CD14-positive monocyte (primary cell): ENCODE results near the gene GLIPR1L1. TPM values are rescaled to one million over a fixed set of nuclear protein-coding genes. Genes with fewer than 3 reads are reported as not detected.

ENCODE experiments used
- DNase-seq, 3 donors: peaks; one replicate each; pipeline ENCODE4 v3.0.0-alpha.2; 2011 to 2022
- H2AFZ ChIP-seq: 2 replicates; pipeline ENCODE4 v1.6.0; 2012; ENCODE audit warnings: mild to moderate bottlenecking, low read depth, low read length, inconsistent platforms; ENCODE audit not compliant: insufficient read depth, poor library complexity, severe bottlenecking
- H3K27ac ChIP-seq, 2 donors: 1 replicate in 1 of 2; 2 replicates in 1 of 2; pipeline ENCODE4 v1.5.1; 2012 to 2013; ENCODE audit warnings: low read length in 2 of 2, control low read depth in 1 of 2, inconsistent platforms in 1 of 2, low read depth in 1 of 2, mild to moderate bottlenecking in 1 of 2
- H3K27me3 ChIP-seq, 2 donors: one replicate each; pipeline versions ENCODE4 v1.6.0 to v1.6.1; 2011 to 2013; ENCODE audit warnings: low read length in 2 of 2; ENCODE audit not compliant: control insufficient read depth in 2 of 2, insufficient read depth in 2 of 2
- H3K36me3 ChIP-seq, 2 donors: replicated peaks in 1 of 2; 1 replicate in 1 of 2; 2 replicates in 1 of 2; pipeline versions ENCODE4 v1.5.1 to v1.6.1; 2012 to 2013; ENCODE audit warnings: low read length in 2 of 2, control low read depth in 1 of 2, inconsistent platforms in 1 of 2, mild to moderate bottlenecking in 1 of 2; ENCODE audit not compliant: insufficient read depth in 2 of 2, control insufficient read depth in 1 of 2
- H3K4me1 ChIP-seq, 2 donors: 1 replicate in 1 of 2; 2 replicates in 1 of 2; pipeline versions ENCODE4 v1.5.1 to v1.6.1; 2012 to 2013; ENCODE audit warnings: low read length in 2 of 2, control low read depth in 1 of 2, inconsistent platforms in 1 of 2, mild to moderate bottlenecking in 1 of 2, moderate library complexity in 1 of 2; ENCODE audit not compliant: insufficient read depth in 2 of 2, control insufficient read depth in 1 of 2
- H3K4me2 ChIP-seq: replicated peaks from 2 replicates; pipeline ENCODE3; 2012; ENCODE audit warnings: low read length, moderate library complexity, mild to moderate bottlenecking; ENCODE audit not compliant: poor library complexity, severe bottlenecking; ENCODE audit errors: extremely low read depth
- H3K4me3 ChIP-seq, 3 experiments: fragments of 200-600 bp in 1 of 3; sonication (generic) in 1 of 3; replicated peaks in 1 of 3; 1 replicate in 2 of 3; 2 replicates in 1 of 3; pipeline ENCODE4 v1.5.1; 2011 to 2013; ENCODE audit warnings: low read length in 3 of 3, mild to moderate bottlenecking in 3 of 3, control low read depth in 2 of 3, low read depth in 2 of 3, inconsistent platforms in 1 of 3, moderate library complexity in 1 of 3
- H3K79me2 ChIP-seq: 2 replicates; pipeline ENCODE4 v1.6.0; 2012; ENCODE audit warnings: mild to moderate bottlenecking, control low read depth, inconsistent platforms, low read length, moderate library complexity; ENCODE audit not compliant: insufficient read depth
- H3K9ac ChIP-seq: 2 replicates; pipeline ENCODE4 v1.6.0; 2017; ENCODE audit warnings: low read length, mild to moderate bottlenecking; ENCODE audit not compliant: insufficient read depth, poor library complexity, severe bottlenecking
- H3K9me3 ChIP-seq, 2 donors: replicated peaks in 1 of 2; 1 replicate in 1 of 2; 2 replicates in 1 of 2; pipeline versions ENCODE4 v1.5.1 to v1.6.1; 2012 to 2013; ENCODE audit warnings: low read length in 2 of 2, control low read depth in 1 of 2; ENCODE audit not compliant: control insufficient read depth in 1 of 2, insufficient read depth in 1 of 2
- H4K20me1 ChIP-seq: 2 replicates; pipeline ENCODE4 v1.6.0; 2012; ENCODE audit warnings: mild to moderate bottlenecking, low read length, control low read depth, moderate library complexity; ENCODE audit not compliant: insufficient read depth
- H3K27ac Mint-ChIP-seq, 7 donors: one replicate each; pipeline ENCODE4 v1.8.0; 2020; ENCODE audit warnings: mild to moderate bottlenecking in 7 of 7, mixed read lengths in 7 of 7, moderate library complexity in 6 of 7, inconsistent platforms in 2 of 7
- H3K27me3 Mint-ChIP-seq, 3 donors: one replicate each; pipeline ENCODE4 v1.8.0; 2021 to 2022; ENCODE audit warnings: low read depth in 3 of 3, mild to moderate bottlenecking in 3 of 3, mixed read lengths in 3 of 3, moderate library complexity in 3 of 3, inconsistent platforms in 1 of 3
- H3K36me3 Mint-ChIP-seq, 2 donors: one replicate each; pipeline ENCODE4 v1.8.0; 2020; ENCODE audit warnings: mixed read lengths in 2 of 2, inconsistent platforms in 1 of 2, mild to moderate bottlenecking in 1 of 2
- H3K4me1 Mint-ChIP-seq: one replicate; pipeline ENCODE4 v1.8.0; 2020; ENCODE audit warnings: mild to moderate bottlenecking, mixed read lengths
- H3K4me3 Mint-ChIP-seq, 2 donors: one replicate each; pipeline ENCODE4 v1.8.0; 2020; ENCODE audit warnings: mild to moderate bottlenecking in 2 of 2, mixed read lengths in 2 of 2, moderate library complexity in 1 of 2
- H3K9me3 Mint-ChIP-seq, 7 donors: one replicate each; pipeline ENCODE4 v1.8.0; 2020 to 2022; ENCODE audit warnings: mixed read lengths in 7 of 7, mild to moderate bottlenecking in 6 of 7, moderate library complexity in 6 of 7, inconsistent platforms in 2 of 7
- WGBS: methylation state at CpG from one replicate; pipeline ENCODE4 v1.1.5; 2013; ENCODE audit warnings: missing lambda C conversion rate; ENCODE audit not compliant: insufficient coverage; 5-methylcytosine and 5-hydroxymethylcytosine counted together
- intact Hi-C, 2 donors: fragments of 100-400 bp; cut with micrococcal nuclease; formaldehyde crosslinking; loops; one replicate each; pipeline versions ENCODE4 v1.15.0 to v1.15.1; 2023
- polyA plus RNA-seq, 3 donors: library from polyadenylated mRNA; depleted of rRNA in 1 of 3; unstranded in 2 of 3; stranded (reverse) in 1 of 3; fragments of 300-500 nt in 2 of 3; fragments of >200 nt in 1 of 3; fragmentation: Illumina TruSeq in 2 of 3; gene quantifications; 1 replicate in 2 of 3; 2 replicates in 1 of 3; pipeline ENCODE4 v1.2.3, GENCODE V29; 2012 to 2021
- TF ChIP-seq, protein P1 (sequence below): fragments of 200-600 bp; IDR thresholded peaks from one replicate; pipeline ENCODE4 v1.8.0; 2022; ENCODE audit warnings: antibody characterized with exemption, mild to moderate bottlenecking

The GLIPR1L1 gene
- polyA plus RNA-seq, 3 donors, result not detected

DNA sequence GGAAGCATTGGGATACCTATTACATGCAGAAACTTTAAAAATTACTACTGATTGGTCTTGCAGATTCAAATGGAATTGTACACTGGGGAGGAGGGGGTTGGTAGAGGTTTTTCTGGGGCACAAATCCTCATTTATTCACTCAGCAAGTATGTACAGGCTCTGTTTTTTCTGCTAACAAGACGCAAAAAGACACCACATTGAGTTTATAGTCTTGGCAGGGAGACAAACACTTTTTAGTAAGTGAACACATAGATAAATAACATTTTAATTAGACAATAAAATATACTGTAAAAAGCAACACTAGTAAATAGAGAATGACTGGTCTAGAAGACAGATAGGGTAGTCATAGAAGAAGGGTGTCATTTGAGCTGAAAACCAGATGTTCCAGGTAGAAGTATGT is 80.2 kb downstream of the GLIPR1L1 start:
- H3K4me2 ChIP-seq, result no peak overlapping the region
- H3K27ac ChIP-seq, result no peak overlapping the region
- H3K27me3 Mint-ChIP-seq, result no peaks in the 10 kb centered on the region
- no peaks in the 10 kb centered on the region for H4K20me1 ChIP-seq
- no peak overlapping the region for H3K9ac ChIP-seq
- H2AFZ ChIP-seq, result no peak overlapping the region
- WGBS, result no CpG with 5 or more reads among the region's 1 CpG
- H3K36me3 Mint-ChIP-seq, result no peaks in the 10 kb centered on the region
- no peaks in the 10 kb centered on the region for H3K9me3 ChIP-seq
- no peaks in the 10 kb centered on the region for H3K4me1 Mint-ChIP-seq
- intact Hi-C loops, result no loop called here
- H3K27me3 ChIP-seq, result no peaks in the 10 kb centered on the region
- H3K27ac Mint-ChIP-seq, result no peak overlapping the region
- TF ChIP-seq, protein P1, sequence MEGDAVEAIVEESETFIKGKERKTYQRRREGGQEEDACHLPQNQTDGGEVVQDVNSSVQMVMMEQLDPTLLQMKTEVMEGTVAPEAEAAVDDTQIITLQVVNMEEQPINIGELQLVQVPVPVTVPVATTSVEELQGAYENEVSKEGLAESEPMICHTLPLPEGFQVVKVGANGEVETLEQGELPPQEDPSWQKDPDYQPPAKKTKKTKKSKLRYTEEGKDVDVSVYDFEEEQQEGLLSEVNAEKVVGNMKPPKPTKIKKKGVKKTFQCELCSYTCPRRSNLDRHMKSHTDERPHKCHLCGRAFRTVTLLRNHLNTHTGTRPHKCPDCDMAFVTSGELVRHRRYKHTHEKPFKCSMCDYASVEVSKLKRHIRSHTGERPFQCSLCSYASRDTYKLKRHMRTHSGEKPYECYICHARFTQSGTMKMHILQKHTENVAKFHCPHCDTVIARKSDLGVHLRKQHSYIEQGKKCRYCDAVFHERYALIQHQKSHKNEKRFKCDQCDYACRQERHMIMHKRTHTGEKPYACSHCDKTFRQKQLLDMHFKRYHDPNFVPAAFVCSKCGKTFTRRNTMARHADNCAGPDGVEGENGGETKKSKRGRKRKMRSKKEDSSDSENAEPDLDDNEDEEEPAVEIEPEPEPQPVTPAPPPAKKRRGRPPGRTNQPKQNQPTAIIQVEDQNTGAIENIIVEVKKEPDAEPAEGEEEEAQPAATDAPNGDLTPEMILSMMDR, result no peak
- H3K4me3 Mint-ChIP-seq, result no peak overlapping the region
- no peak overlapping the region for H3K4me3 ChIP-seq
- no peaks in the 10 kb centered on the region for H3K36me3 ChIP-seq
- peaks cover 0 to 4% (median 0%) of the 10 kb centered on the region in 7 donors for H3K9me3 Mint-ChIP-seq
- no peaks in the 10 kb centered on the region for H3K4me1 ChIP-seq
- DNase-seq, result no peak
- no peaks in the 10 kb centered on the region for H3K79me2 ChIP-seq

DNA sequence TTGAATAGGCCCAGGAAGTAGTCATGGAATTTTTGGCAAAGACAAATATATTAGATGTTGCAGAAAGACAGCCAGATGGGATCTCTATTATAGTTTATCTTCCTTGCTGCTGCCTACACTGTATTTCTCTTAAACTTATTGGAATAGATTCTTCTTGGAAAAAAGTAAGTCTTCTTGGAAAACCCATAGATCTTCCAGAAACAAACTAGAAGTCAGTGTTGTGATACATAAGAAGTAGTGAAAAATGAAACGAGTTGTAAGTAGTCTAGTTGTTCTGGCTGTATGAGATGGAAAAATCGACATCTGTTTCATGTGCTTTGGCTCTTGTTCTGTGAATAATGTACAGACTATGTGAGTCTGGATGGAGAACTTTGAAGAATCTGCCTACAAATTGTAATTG is 85.4 kb downstream of the GLIPR1L1 start:
- Histone ChIP-seq H4K20me1 (no peaks in the 10 kb centered on the region), H3K4me2 (no peak overlapping the region), H3K27me3 (no peaks in the 10 kb centered on the region), H3K36me3 (no peaks in the 10 kb centered on the region), H3K27ac (no peak overlapping the region), H3K4me1 (no peaks in the 10 kb centered on the region), H3K9ac (no peak overlapping the region), H2AFZ (no peak overlapping the region), H3K9me3 (peaks cover 0 to under 1% of the 10 kb centered on the region in 2 donors), H3K79me2 (no peaks in the 10 kb centered on the region), H3K4me3 (no peak overlapping the region)
- no peak overlapping the region for H3K27ac Mint-ChIP-seq
- no peaks in the 10 kb centered on the region for H3K27me3 Mint-ChIP-seq
- WGBS, result 95% methylated on average over 2 of the region's 2 CpGs
- intact Hi-C loops, result no loop called here
- no peak overlapping the region for H3K4me3 Mint-ChIP-seq
- TF ChIP-seq, protein P1, result no peak
- DNase-seq, result no peak
- H3K4me1 Mint-ChIP-seq, result no peaks in the 10 kb centered on the region
- no peaks in the 10 kb centered on the region for H3K36me3 Mint-ChIP-seq
- peaks cover 0 to 10% (median 5%) of the 10 kb centered on the region in 7 donors for H3K9me3 Mint-ChIP-seq

Other genes starting within 250 kb of the GLIPR1L1 start
- not detected for gene KCNC2, start 124.8 kb upstream of the GLIPR1L1 start, polyA plus RNA-seq
- gene CAPS2, start 4.3 kb upstream of the GLIPR1L1 start, polyA plus RNA-seq, result under 1 TPM in 2 of 3 donors, not detected in 1; 0.36 to 0.49 TPM
- gene GLIPR1L2, start 56.4 kb downstream of the GLIPR1L1 start, polyA plus RNA-seq, result under 1 TPM in 2 of 3 donors, not detected in 1; 0.11 to 0.24 TPM
- 100 to 1,000 TPM; 200 to 794 (median 687) TPM for gene GLIPR1, start 146.1 kb downstream of the GLIPR1L1 start, polyA plus RNA-seq
- 10 to 100 TPM in 1 of 3 donors, 1 to 10 TPM in 2; 8.0 to 14.4 (median 9.0) TPM for gene KRR1, start 176.9 kb downstream of the GLIPR1L1 start, polyA plus RNA-seq